Measurements from ENCODE around the gene KCNK15.
"Not testable (repeated sequence)": the region's sequence is repeated elsewhere in the genome, so short reads cannot be mapped to it uniquely, and the experiment has no call there.

Gene KCNK15

GRCh38 chr20:44745598-44746366 lies at the start of gene KCNK15:
Gene KCNK15 (plus strand): TSS chr20:44745865. CDS start chr20:44745911, 46 bp downstream.
- DNase-seq: peak; percentile 24 to 25

- no peak for DNase-seq
These were observed 49.4 kb upstream of the KCNK15 start for GRCh38 chr20:44696315-44696714.

GRCh38 chr20:44697041-44697440 lies 48.6 kb upstream of the KCNK15 start:
- DNase-seq: not testable (repeated sequence)

GRCh38 chr20:44698351-44698750 lies 47.3 kb upstream of the KCNK15 start:
- DNase-seq: no peak

GRCh38 chr20:44700306-44700705 lies 45.4 kb upstream of the KCNK15 start:
- no peak for DNase-seq

GRCh38 chr20:44701118-44701857 lies 44.4 kb upstream of the KCNK15 start:
- DNase-seq: no peak

- no peak for DNase-seq
These were observed 43.8 kb upstream of the KCNK15 start for GRCh38 chr20:44701858-44702256.

- peak; percentile 29 to 55 for DNase-seq
These were observed 42.9 kb upstream of the KCNK15 start for GRCh38 chr20:44702776-44703175.

- DNase-seq: no peak
These were observed 42.3 kb upstream of the KCNK15 start for GRCh38 chr20:44703183-44703925.

- DNase-seq: no peak
These were observed 41.6 kb upstream of the KCNK15 start for GRCh38 chr20:44703956-44704488.

GRCh38 chr20:44704551-44704971 lies 41.1 kb upstream of the KCNK15 start:
- no peak for DNase-seq

GRCh38 chr20:44705364-44706094 lies 40.1 kb upstream of the KCNK15 start:
- no peak for DNase-seq

- no peak for DNase-seq
These were observed 39.2 kb upstream of the KCNK15 start for GRCh38 chr20:44706301-44707017.

- DNase-seq: no peak
These were observed 38.6 kb upstream of the KCNK15 start for GRCh38 chr20:44707018-44707579.

GRCh38 chr20:44709380-44709779 lies 36.3 kb upstream of the KCNK15 start:
- DNase-seq: no peak

GRCh38 chr20:44709797-44710196 lies 35.9 kb upstream of the KCNK15 start:
- no peak for DNase-seq

GRCh38 chr20:44711237-44711636 lies 34.4 kb upstream of the KCNK15 start:
- DNase-seq: no peak

- DNase-seq: no peak
These were observed 31.5 kb upstream of the KCNK15 start for GRCh38 chr20:44714102-44714700.

- DNase-seq: peak in 1 of 2 donors; percentile 44
These were observed 30.8 kb upstream of the KCNK15 start, which contains the start of gene CCN5 for GRCh38 chr20:44714701-44715498. Gene CCN5 (plus strand): TSS chr20:44715369. CDS start chr20:44715391, 22 bp downstream.
